NB4 (cell line): ENCODE measurements around the gene CRHR2.
A peak's percentile ranks its signal among the peaks of the same experiment; 100 is the strongest.

Experiments
- DNase-seq: peaks from one replicate; pipeline ENCODE4 v3.0.0; 2010; ENCODE audit warnings: low read depth
- H3K4me3 ChIP-seq: one replicate; pipeline ENCODE4 v1.5.1; 2011; ENCODE audit warnings: mild to moderate bottlenecking, low read depth, low read length, moderate library complexity
- MYC ChIP-seq: IDR thresholded peaks from 2 replicates; pipeline ENCODE4 v1.6.1; 2011; ENCODE audit warnings: low read depth, low read length
- POLR2A ChIP-seq: IDR thresholded peaks from 2 replicates; pipeline ENCODE4 v1.6.1; 2011; ENCODE audit warnings: mild to moderate bottlenecking; ENCODE audit not compliant: insufficient read length; ENCODE audit errors: extremely low read depth
- TF ChIP-seq, protein P1 (sequence below): IDR thresholded peaks from 2 replicates; pipeline ENCODE4 v1.6.1; 2011; ENCODE audit warnings: low read depth, low read length
- TF ChIP-seq, protein P2 (sequence below): IDR thresholded peaks from one replicate; pipeline ENCODE4 v1.5.1; 2012; ENCODE audit warnings: low read depth, low read length

CRHR2 gene

DNA sequence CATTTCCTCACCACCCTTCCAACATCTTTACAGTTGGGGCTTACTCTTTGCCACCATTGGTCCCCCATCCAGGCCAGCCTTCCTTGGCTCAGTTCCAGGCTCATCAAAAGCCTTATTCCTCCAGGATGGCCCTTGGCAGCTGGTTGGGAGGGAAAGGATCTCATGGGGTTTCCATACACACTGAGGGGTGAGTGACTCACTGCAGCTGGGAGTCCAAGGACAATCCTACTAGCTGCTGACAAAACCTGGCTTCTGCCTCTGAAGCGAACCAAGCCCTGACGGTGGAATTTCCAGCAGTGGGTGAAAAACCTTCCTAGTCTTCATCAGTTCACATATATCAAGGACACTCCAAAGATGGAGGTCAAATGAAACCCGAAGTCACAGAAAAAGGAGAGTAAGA is 22.9 kb downstream of the CRHR2 start:
- no peak overlapping the region for H3K4me3 ChIP-seq
- TF ChIP-seq POLR2A, result no peak
- TF ChIP-seq, protein P1, sequence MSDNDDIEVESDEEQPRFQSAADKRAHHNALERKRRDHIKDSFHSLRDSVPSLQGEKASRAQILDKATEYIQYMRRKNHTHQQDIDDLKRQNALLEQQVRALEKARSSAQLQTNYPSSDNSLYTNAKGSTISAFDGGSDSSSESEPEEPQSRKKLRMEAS, result no peak
- TF ChIP-seq, protein P2, sequence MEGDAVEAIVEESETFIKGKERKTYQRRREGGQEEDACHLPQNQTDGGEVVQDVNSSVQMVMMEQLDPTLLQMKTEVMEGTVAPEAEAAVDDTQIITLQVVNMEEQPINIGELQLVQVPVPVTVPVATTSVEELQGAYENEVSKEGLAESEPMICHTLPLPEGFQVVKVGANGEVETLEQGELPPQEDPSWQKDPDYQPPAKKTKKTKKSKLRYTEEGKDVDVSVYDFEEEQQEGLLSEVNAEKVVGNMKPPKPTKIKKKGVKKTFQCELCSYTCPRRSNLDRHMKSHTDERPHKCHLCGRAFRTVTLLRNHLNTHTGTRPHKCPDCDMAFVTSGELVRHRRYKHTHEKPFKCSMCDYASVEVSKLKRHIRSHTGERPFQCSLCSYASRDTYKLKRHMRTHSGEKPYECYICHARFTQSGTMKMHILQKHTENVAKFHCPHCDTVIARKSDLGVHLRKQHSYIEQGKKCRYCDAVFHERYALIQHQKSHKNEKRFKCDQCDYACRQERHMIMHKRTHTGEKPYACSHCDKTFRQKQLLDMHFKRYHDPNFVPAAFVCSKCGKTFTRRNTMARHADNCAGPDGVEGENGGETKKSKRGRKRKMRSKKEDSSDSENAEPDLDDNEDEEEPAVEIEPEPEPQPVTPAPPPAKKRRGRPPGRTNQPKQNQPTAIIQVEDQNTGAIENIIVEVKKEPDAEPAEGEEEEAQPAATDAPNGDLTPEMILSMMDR, result no peak
- TF ChIP-seq MYC, result no peak
- DNase-seq, result no peak

DNA sequence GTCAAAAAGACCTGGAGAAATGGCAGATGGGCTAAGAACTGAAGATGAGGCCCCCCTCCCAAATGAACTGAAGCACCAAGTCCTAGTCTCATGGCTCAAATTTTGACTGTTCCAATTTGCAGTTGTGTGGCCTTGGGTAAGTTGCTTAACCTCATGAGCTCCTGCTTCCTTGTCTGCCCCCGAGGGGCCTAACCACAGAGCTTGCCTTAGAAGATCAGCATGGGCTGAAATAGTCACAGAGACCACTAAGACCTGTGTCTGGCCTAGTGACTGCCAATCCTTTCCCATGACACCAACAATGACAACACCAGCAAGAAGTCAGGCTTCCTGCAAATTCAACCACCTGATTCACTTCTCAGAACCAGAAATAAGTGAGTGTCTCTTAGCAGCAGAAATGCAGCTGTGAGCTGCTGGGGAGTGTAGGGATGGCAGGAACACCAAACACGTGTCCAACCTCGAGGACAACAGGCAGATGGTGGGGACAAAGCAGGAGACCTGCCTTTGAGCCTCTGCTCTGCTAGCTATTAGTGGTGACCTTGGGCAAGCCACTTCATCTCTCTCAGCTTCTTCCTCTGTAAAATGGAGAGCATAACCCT is 23.7 kb downstream of the CRHR2 start:
- DNase-seq, result peak; percentile 99
- TF ChIP-seq POLR2A, result no peak
- peak; percentile 92 for TF ChIP-seq MYC
- TF ChIP-seq, protein P2, result no peak
- TF ChIP-seq, protein P1, result peak; percentile 94
- no peak overlapping the region for H3K4me3 ChIP-seq

DNA sequence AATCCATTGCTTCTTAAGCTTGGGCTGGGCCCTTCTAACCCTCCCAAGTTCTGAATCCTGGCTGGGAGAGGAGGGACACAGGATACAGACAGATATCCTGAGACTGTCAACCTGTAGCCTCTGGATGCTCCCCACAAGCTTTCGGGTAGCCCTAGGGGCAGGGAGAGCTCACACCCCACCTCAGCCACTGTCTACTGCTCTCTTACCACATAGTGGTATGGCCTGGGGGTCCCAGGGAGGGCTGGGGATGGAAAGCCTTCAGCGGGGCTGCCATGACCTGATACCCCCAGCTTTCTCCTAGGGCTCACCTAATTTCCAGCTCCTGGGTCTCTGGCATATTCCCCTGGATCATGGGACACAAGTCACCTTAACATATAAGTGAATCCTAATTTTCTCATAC is 25.1 kb downstream of the CRHR2 start:
- no peak for TF ChIP-seq MYC
- TF ChIP-seq, protein P2, result no peak
- TF ChIP-seq, protein P1, result no peak
- TF ChIP-seq POLR2A, result no peak
- no peak for DNase-seq
- no peak overlapping the region for H3K4me3 ChIP-seq

DNA sequence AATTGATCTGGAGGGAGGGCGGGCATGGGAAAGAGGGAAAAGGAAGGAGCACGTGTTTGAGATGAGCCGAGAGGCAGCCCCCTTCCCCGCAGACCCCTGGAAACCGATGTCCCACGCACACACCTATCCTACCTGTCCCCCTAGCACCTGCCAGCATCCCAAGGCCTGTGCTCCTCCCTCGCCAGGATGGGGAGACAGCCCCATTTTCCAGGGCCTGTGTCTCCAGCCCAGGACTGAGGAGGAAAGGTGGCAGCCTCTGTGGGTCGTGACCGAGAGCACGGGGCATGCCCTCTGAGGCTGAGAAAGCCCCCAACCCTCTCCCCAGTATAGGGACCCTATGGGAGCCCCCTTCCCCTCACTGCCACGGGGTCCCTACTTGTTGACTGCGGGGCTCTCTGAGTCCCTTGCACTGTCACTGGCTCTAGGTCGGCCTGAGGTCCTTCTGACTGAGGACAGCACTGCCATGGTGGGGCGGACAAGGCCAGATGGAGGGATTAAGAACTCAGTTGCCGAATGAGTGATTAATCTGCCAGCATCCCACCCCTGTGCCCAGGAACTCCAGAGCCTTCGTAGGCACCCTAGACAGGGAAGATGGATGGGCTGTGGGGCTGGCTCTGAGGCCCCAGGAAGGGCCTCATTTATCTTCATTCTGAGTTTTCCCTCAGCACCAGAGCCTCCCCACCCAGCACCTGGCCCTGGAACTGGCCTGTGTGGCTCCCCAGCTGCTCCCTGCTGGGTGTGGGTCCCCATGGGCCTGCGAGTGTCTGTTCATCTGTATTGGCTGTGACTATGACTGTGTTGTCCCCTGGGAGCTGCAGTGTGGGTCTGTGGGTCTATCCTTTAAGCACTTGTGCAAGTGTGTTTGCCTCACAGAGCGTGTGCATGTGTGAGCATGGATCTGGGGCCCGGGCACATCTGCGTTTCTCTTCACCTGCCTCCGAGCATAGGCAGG is 26.0 kb downstream of the CRHR2 start:
- DNase-seq, result peak; percentile 88
- TF ChIP-seq, protein P1, result 0 out of 2 replicates have a peak, but pooled peaks have one; percentile 4
- TF ChIP-seq MYC, result no peak

DNA sequence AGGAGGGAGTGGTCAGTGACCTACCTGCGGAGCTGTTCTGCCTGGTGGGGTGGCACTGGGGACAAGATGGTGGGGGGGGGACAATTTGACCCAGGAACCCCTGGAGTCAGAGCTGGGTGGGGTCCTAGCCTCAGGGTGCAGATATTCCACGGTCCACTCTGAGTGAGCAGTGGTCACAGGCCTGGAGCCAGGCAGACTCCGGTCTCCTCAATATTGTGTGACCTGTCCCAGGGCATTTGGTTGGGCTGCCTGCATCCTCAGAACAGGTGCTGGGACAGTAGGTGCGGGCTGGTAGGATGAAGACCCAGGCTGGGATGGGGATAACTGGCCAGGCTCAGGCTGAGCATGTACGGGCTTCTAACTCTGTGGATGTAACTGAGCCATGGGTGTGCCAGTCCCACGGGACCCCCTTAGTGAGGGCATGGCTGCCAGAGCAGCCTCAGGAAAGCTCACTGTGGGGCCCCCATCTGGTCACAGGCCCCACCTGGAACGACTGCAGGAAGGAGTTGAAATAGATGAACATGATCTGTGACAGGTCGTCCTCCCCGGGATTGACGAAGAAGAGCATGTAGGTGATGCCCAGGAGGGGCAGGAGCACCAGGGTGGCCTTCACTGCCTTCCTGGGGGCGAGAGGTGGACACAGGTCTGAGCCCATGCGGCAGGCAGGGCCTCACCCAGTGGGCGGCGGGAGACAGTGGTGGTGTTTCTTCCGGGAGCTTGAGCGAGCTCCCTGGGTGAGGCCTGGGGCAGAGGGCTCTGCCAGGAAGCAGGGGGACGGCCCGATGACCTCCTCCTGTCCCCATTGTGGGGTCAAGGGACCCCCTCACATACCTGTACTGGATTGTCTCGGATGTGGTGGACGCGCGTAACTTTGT is 26.9 kb downstream of the CRHR2 start:
- no peak for DNase-seq
- TF ChIP-seq, protein P2, result no peak
- TF ChIP-seq MYC, result no peak
- TF ChIP-seq, protein P1, result no peak
- TF ChIP-seq POLR2A, result no peak
- H3K4me3 ChIP-seq, result no peak overlapping the region

More for the DNA sequence above, 26.0 kb downstream of the CRHR2 start:
- no peak overlapping the region for H3K4me3 ChIP-seq
